ENCODE measurements around the gene OSBPL7. TPM values are rescaled to one million over a fixed set of nuclear protein-coding genes. Genes with fewer than 3 reads are reported as not detected.

Gene OSBPL7
- total and polyA plus RNA-seq, 2 donors (not counting 1 experiment from before 2014, with no cell fraction given), result 51.0 to 61.3 TPM

DNA sequence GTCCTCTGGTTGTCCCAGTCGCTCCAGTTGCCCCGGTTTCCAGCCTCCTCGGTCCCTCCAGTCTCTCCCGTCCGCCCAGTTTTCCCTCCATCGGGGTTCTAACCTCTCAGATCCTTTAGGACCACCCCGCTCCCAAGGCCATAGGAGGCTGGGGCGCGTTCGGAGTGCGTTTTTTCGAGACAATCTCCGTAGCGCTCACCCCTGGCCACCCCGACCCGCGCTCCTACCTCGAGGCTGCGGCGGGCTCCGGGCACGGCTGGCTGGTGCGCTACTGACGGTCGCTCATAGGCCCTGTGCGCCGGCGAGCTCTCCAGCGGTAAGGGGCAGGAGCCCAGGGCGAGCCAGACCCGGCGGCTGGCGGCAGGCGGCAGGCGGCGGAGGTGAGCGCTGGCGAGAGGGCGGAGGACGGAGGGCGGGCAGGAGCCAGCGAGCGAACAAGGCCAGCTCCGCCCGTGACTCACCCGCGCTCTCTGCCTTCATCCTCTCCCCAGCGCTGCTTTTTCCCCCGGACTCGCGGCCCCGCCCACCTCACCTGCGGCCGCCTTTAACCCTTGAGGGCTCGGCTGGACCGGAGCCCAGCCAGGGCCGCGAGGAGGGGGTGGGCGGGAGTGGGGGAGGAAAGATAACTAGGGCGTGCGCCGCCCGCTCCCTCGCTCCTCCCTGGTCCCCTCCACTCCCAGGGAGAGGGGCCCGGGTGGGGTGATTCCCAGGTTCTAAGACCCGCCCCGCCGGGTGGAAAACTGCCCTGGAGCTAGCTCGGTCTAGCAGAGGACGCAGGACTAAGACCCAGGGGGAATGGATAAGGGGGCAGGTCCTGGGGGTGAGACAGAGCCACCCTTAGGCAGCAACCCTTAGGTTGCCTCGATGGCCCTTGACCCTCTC lies 29.3 kb upstream of the OSBPL7 start, which contains the start of gene SP6:
Gene SP6 (minus strand): TSS at position 472 of the 882 bp plus-strand sequence. CDS start 2,734 bp downstream, outside the sequence.
- no peak within 1 kb of the TSS for H3K27ac Mint-ChIP-seq
- Histone ChIP-seq H3K9me3 (ENCODE audit: control extremely low read depth in 1 of 3, control insufficient read depth in 2 of 3, insufficient read depth in 1 of 3, low read length in 2 of 3) (peaks cover 0 to 13% (median 0%) of the 10 kb centered on the region in 3 donors), H4K20me1 (ENCODE audit: control insufficient read depth, insufficient read depth, low read length, poor library complexity, severe bottlenecking) (no peaks in the 10 kb centered on the region), H3K4me2 (replicated peaks; ENCODE audit: low read depth, low read length, poor library complexity, severe bottlenecking) (peak within 1 kb of the TSS; percentile 89), H3K4me3 (ENCODE audit: control extremely low read depth in 1 of 5, extremely low read depth in 1 of 5, insufficient read depth in 1 of 5, low read depth in 2 of 5, low read length in 4 of 5) (peak within 1 kb of the TSS in 3 of 5 experiments; percentile 29 to 44 (median 37)), H3K27ac (ENCODE audit: low read length in 2 of 2) (no peak within 1 kb of the TSS), H3K79me2 (ENCODE audit: control insufficient read depth, insufficient read depth, low read length) (no peaks in the 10 kb centered on the region), H3K36me3 (replicated peaks in 1 of 2; ENCODE audit: control extremely low read depth in 1 of 2, control insufficient read depth in 1 of 2, extremely low read depth in 1 of 2, insufficient read depth in 2 of 2, low read length in 1 of 2) (no peaks in the 10 kb centered on the region), H2AFZ (ENCODE audit: insufficient read depth, low read depth, low read length, poor library complexity, severe bottlenecking) (peak within 1 kb of the TSS; percentile 66), H3K9ac (ENCODE audit: low read length) (peak within 1 kb of the TSS; percentile 47), H3K4me1 (ENCODE audit: control insufficient read depth in 2 of 2, insufficient read depth in 2 of 2, low read length in 2 of 2) (peaks cover 36 to 48% of the 10 kb centered on the region in 2 donors), H3K27me3 (replicated peaks in 1 of 4; ENCODE audit: control extremely low read depth in 1 of 4, control insufficient read depth in 3 of 4, insufficient read depth in 4 of 4, low read length in 3 of 4) (peaks cover 0 to 88% (median 61%) of the 10 kb centered on the region in 4 experiments)
- DNase-seq, result peak; percentile 59
- peaks cover 79% of the 10 kb centered on the region for H3K27me3 Mint-ChIP-seq
- TF ChIP-seq EZH2 (IDR thresholded peaks at IDR 0.05; ENCODE audit: borderline replicate concordance, insufficient read depth, low read depth, low read length, poor library complexity, severe bottlenecking), result peak; percentile 66
- TF ChIP-seq, protein P1, sequence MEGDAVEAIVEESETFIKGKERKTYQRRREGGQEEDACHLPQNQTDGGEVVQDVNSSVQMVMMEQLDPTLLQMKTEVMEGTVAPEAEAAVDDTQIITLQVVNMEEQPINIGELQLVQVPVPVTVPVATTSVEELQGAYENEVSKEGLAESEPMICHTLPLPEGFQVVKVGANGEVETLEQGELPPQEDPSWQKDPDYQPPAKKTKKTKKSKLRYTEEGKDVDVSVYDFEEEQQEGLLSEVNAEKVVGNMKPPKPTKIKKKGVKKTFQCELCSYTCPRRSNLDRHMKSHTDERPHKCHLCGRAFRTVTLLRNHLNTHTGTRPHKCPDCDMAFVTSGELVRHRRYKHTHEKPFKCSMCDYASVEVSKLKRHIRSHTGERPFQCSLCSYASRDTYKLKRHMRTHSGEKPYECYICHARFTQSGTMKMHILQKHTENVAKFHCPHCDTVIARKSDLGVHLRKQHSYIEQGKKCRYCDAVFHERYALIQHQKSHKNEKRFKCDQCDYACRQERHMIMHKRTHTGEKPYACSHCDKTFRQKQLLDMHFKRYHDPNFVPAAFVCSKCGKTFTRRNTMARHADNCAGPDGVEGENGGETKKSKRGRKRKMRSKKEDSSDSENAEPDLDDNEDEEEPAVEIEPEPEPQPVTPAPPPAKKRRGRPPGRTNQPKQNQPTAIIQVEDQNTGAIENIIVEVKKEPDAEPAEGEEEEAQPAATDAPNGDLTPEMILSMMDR (IDR thresholded peaks at IDR 0.05), result no peak
- ChIA-PET POLR2A (interaction anchor here (0.5 to 2.4 kb wide), 2 partner anchors 45 to 526 kb away, joined by 7 to 8 read pairs; partner anchors contain the start of gene SP2), CTCF (interaction anchor here (2.5 to 19.9 kb wide), 2 partner anchors 10 to 38 kb away, joined by 8 to 436 read pairs; partner anchors contain the start of genes SCRN2 and SP2)
- H3K4me3 Mint-ChIP-seq, result peak within 1 kb of the TSS; percentile 67
- H3K9me3 Mint-ChIP-seq (ENCODE audit: insufficient read depth), result no peaks in the 10 kb centered on the region
- intact Hi-C loops (cut with micrococcal nuclease), result no loop called here
- 11% methylated on average over 54 of the region's 71 CpGs for WGBS (ENCODE audit: insufficient coverage)
- peaks cover 25% of the 10 kb centered on the region for H3K4me1 Mint-ChIP-seq
- peak; percentile 87 for ATAC-seq (ENCODE audit: low read depth)
